SK-N-SH (cell line): ENCODE measurements around the gene CAMKMT. TPM values are rescaled to one million over a fixed set of nuclear protein-coding genes. Genes with fewer than 3 reads are reported as not detected.

ENCODE experiments used
- CTCF ChIA-PET: fragments of 300-600, 350-600 bp; formaldehyde crosslinking; extraction: SDS; loops from one replicate; lab custom pipeline; 2021; lab: Yijun Ruan, JAX
- POLR2A ChIA-PET: fragments of 350-600 bp; sonication (Branson Sonifier 250); formaldehyde crosslinking; extraction: SDS; loops from one replicate; lab custom pipeline; 2020; ENCODE audit warnings: antibody characterized with exemption, inconsistent platforms; lab: Yijun Ruan, JAX
- DNase-seq: peaks from one replicate; pipeline ENCODE4 v3.0.0; 2012
- H2AFZ ChIP-seq: fragments of 200-600 bp; sonication (generic); 2 replicates; pipeline ENCODE4 v1.8.1; 2016; ENCODE audit warnings: antibody characterized with exemption, mild to moderate bottlenecking, low read depth
- H3F3A ChIP-seq: fragments of 200-600 bp; sonication (generic); replicated peaks from 2 replicates; pipeline ENCODE3; 2016; ENCODE audit warnings: antibody characterized with exemption, mild to moderate bottlenecking; ENCODE audit not compliant: insufficient read depth
- H3K27ac ChIP-seq, 2 experiments: fragments of 200-500 bp in 1 of 2; fragments of 200-600 bp in 1 of 2; sonication (Bioruptor generic) in 1 of 2; sonication (generic), shearing (Covaris generic) in 1 of 2; 2 replicates each; pipeline versions ENCODE4 v1.5.1 to v1.6.1; 2014 to 2016; ENCODE audit warnings: low read depth in 2 of 2, inconsistent platforms in 1 of 2, low read length in 1 of 2, mild to moderate bottlenecking in 1 of 2, mixed read lengths in 1 of 2
- H3K27me3 ChIP-seq: fragments of 200-600 bp; sonication (generic), shearing (Covaris generic); 2 replicates; pipeline ENCODE4 v1.6.1; 2016; ENCODE audit warnings: mixed run types; ENCODE audit not compliant: insufficient read depth
- H3K36me3 ChIP-seq, 2 experiments: fragments of 200-500 bp in 1 of 2; fragments of 200-600 bp in 1 of 2; sonication (Bioruptor generic) in 1 of 2; sonication (generic) in 1 of 2; replicated peaks in 1 of 2; 2 replicates each; pipeline versions ENCODE3 to v1.5.1; 2014 to 2016; ENCODE audit warnings: low read length in 1 of 2, mild to moderate bottlenecking in 1 of 2; ENCODE audit not compliant: insufficient read depth in 2 of 2, control insufficient read depth in 1 of 2
- H3K4me1 ChIP-seq, 2 experiments: fragments of 200-500 bp in 1 of 2; fragments of 200-600 bp in 1 of 2; sonication (Bioruptor generic) in 1 of 2; sonication (generic), shearing (Covaris generic) in 1 of 2; 2 replicates each; pipeline versions ENCODE4 v1.5.1 to v1.6.1; 2014 to 2016; ENCODE audit warnings: low read depth in 1 of 2, low read length in 1 of 2, mixed run types in 1 of 2; ENCODE audit not compliant: insufficient read depth in 2 of 2, control insufficient read depth in 1 of 2
- H3K4me2 ChIP-seq: fragments of 200-600 bp; sonication (generic), shearing (Covaris generic); 2 replicates; pipeline ENCODE4 v1.6.1; 2017; ENCODE audit warnings: mixed run types
- H3K4me3 ChIP-seq, 2 experiments: fragments of 200-500 bp in 1 of 2; fragments of 200-600 bp in 1 of 2; sonication (Bioruptor generic) in 1 of 2; sonication (generic), shearing (Covaris generic) in 1 of 2; 2 replicates each; pipeline versions ENCODE4 v1.5.1 to v1.8.1; 2014 to 2016; ENCODE audit warnings: low read depth in 2 of 2, inconsistent platforms in 1 of 2, low read length in 1 of 2, mild to moderate bottlenecking in 1 of 2, mixed read lengths in 1 of 2, moderate library complexity in 1 of 2
- H3K79me2 ChIP-seq: fragments of 200-600 bp; sonication (generic); 2 replicates; pipeline ENCODE4 v1.8.1; 2017; ENCODE audit warnings: mild to moderate bottlenecking; ENCODE audit not compliant: insufficient read depth
- H3K9ac ChIP-seq: fragments of 200-600 bp; sonication (generic); 2 replicates; pipeline ENCODE4 v1.6.1; 2017; ENCODE audit warnings: mixed run types
- H3K9me2 ChIP-seq: fragments of 200-600 bp; sonication (generic); 2 replicates; pipeline ENCODE4 v1.6.1; 2017; ENCODE audit warnings: mixed run types
- H3K9me3 ChIP-seq: fragments of 200-600 bp; sonication (generic); 2 replicates; pipeline ENCODE4 v1.6.1; 2017; ENCODE audit warnings: mixed run types, mild to moderate bottlenecking, moderate library complexity
- H4K20me1 ChIP-seq: fragments of 200-600 bp; sonication (generic); 2 replicates; pipeline ENCODE4 v1.6.1; 2017; ENCODE audit warnings: mild to moderate bottlenecking, mixed run types; ENCODE audit not compliant: insufficient read depth
- EP300 ChIP-seq, 2 experiments: IDR thresholded peaks; 2 replicates each; pipeline versions ENCODE4 v1.4.0 to v1.6.1; 2012; ENCODE audit warnings: borderline replicate concordance in 1 of 2, low read depth in 1 of 2, low read length in 1 of 2
- FOSL2 ChIP-seq: IDR thresholded peaks from 2 replicates; pipeline ENCODE4 v1.4.0; 2012; ENCODE audit warnings: low read depth, mild to moderate bottlenecking, moderate library complexity, borderline replicate concordance
- FOXM1 ChIP-seq: IDR thresholded peaks from 2 replicates; pipeline ENCODE4 v1.4.0; 2012; ENCODE audit warnings: low read depth, mild to moderate bottlenecking
- GATA2 ChIP-seq: sonication (generic); formaldehyde crosslinking; IDR thresholded peaks from 2 replicates; pipeline ENCODE4 v1.5.0; 2020; ENCODE audit warnings: mild to moderate bottlenecking, missing genetic modification reagents
- JUND ChIP-seq: IDR thresholded peaks from 2 replicates; pipeline ENCODE4 v1.4.0; 2012
- MXI1 ChIP-seq: IDR thresholded peaks from 2 replicates; pipeline ENCODE4 v1.6.1; 2012; ENCODE audit warnings: mild to moderate bottlenecking, low read depth, low read length, improper control_type of control experiment
- NFIC ChIP-seq: IDR thresholded peaks from 2 replicates; pipeline ENCODE4 v1.4.0; 2012; ENCODE audit warnings: borderline replicate concordance
- POLR2AphosphoS5 ChIP-seq: IDR thresholded peaks from 2 replicates; pipeline ENCODE4 v1.6.1; 2012; ENCODE audit warnings: low read depth, low read length
- RCOR1 ChIP-seq: fragments of 150-350 bp; IDR thresholded peaks from 2 replicates; pipeline ENCODE4 v1.6.1; 2017; ENCODE audit warnings: antibody characterized with exemption, low read length
- TEAD4 ChIP-seq: IDR thresholded peaks from 2 replicates; pipeline ENCODE4 v1.4.0; 2012; ENCODE audit warnings: mild to moderate bottlenecking, borderline replicate concordance; ENCODE audit not compliant: insufficient read depth
- WGBS: methylation state at CpG from one replicate; pipeline ENCODE4 v1.1.6; 2017; ENCODE audit warnings: low lambda C conversion rate; 5-methylcytosine and 5-hydroxymethylcytosine counted together
- polyA plus RNA-seq, 3 experiments: library from polyadenylated mRNA; depleted of rRNA; stranded (reverse); fragments of >200 nt; gene quantifications; 2 replicates each; pipeline ENCODE4 v1.2.3, GENCODE V29; 2012
- TF ChIP-seq, protein P1 (sequence below): IDR thresholded peaks from 2 replicates; pipeline ENCODE4 v1.6.1; 2012; ENCODE audit warnings: mild to moderate bottlenecking, low read depth, low read length, moderate library complexity
- TF ChIP-seq, protein P2 (sequence below): fragments of 150-350 bp; IDR thresholded peaks from 2 replicates; pipeline ENCODE4 v1.6.1; 2017; ENCODE audit warnings: antibody characterized with exemption, low read length, low read depth, borderline replicate concordance
- TF ChIP-seq, protein P3 (sequence below): fragments of 150-350 bp; IDR thresholded peaks from 2 replicates; pipeline ENCODE4 v1.6.1; 2016; ENCODE audit warnings: mild to moderate bottlenecking, low read depth, low read length

CAMKMT gene
- polyA plus RNA-seq, 1 of the 3 experiments (the other 2 are of a cell fraction) = 5.9 TPM

DNA sequence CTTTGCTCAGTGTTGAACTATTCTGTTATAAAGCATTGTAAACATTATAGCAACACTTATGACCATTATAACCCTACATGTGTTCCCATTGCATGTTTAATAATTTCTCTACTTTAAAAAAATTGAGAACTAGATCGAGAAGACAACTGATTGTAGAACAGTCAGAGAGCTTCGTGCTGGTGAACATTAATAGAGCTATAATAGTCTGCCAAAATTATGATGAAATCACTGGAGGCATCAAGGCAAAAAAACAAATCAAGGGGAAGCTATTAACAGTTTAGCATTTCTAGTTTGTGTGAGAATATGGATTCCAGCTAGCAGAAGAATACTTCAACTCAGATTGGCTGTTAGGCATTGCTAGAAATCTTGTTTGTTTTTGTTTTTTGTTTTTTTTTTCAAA, 284.2 kb downstream of the CAMKMT start (continued):
- TF ChIP-seq, protein P1, sequence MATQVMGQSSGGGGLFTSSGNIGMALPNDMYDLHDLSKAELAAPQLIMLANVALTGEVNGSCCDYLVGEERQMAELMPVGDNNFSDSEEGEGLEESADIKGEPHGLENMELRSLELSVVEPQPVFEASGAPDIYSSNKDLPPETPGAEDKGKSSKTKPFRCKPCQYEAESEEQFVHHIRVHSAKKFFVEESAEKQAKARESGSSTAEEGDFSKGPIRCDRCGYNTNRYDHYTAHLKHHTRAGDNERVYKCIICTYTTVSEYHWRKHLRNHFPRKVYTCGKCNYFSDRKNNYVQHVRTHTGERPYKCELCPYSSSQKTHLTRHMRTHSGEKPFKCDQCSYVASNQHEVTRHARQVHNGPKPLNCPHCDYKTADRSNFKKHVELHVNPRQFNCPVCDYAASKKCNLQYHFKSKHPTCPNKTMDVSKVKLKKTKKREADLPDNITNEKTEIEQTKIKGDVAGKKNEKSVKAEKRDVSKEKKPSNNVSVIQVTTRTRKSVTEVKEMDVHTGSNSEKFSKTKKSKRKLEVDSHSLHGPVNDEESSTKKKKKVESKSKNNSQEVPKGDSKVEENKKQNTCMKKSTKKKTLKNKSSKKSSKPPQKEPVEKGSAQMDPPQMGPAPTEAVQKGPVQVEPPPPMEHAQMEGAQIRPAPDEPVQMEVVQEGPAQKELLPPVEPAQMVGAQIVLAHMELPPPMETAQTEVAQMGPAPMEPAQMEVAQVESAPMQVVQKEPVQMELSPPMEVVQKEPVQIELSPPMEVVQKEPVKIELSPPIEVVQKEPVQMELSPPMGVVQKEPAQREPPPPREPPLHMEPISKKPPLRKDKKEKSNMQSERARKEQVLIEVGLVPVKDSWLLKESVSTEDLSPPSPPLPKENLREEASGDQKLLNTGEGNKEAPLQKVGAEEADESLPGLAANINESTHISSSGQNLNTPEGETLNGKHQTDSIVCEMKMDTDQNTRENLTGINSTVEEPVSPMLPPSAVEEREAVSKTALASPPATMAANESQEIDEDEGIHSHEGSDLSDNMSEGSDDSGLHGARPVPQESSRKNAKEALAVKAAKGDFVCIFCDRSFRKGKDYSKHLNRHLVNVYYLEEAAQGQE = no peak
- TF ChIP-seq, protein P2, sequence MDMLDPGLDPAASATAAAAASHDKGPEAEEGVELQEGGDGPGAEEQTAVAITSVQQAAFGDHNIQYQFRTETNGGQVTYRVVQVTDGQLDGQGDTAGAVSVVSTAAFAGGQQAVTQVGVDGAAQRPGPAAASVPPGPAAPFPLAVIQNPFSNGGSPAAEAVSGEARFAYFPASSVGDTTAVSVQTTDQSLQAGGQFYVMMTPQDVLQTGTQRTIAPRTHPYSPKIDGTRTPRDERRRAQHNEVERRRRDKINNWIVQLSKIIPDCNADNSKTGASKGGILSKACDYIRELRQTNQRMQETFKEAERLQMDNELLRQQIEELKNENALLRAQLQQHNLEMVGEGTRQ = no peak
- TF ChIP-seq EP300 (IDR thresholded peaks at IDR 0.05; ENCODE audit: borderline replicate concordance in 1 of 2, low read depth in 1 of 2, low read length in 1 of 2) (no peak), RCOR1 (no peak), FOSL2 (no peak)

DNA sequence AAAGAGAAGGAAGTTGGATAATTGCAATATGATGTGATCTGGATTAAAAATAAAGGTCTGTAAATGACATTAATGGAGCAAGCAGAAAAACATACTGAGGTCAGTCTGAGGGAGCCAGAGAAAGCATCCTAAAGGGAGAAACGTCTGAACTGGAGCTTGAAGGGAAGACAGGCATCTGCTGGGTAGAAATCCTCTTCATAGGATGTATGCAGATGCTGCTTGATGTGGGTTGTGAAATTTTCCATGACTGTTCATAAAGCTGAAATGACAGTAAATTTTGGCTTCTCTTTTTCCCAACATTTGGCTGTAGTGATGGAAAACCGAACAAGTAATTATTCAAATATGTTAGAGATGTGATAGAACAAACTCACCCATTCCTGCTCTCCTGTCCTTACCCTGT, 287.6 kb downstream of the CAMKMT start:
- H3K79me2 ChIP-seq = no peaks in the 10 kb centered on the region
- POLR2A ChIA-PET = no interaction called here
- H3K27me3 ChIP-seq = no peaks in the 10 kb centered on the region
- DNase-seq = no peak
- H3K36me3 ChIP-seq = no peaks in the 10 kb centered on the region
- H4K20me1 ChIP-seq = no peaks in the 10 kb centered on the region
- no peak overlapping the region for H3K4me2 ChIP-seq
- no peaks in the 10 kb centered on the region for H3K9me2 ChIP-seq
- peaks cover 0 to 8% of the 10 kb centered on the region in 2 experiments; a peak in 1 of 4 replicates for H3K4me1 ChIP-seq
- no peak overlapping the region for H2AFZ ChIP-seq
- no peak overlapping the region for H3K9ac ChIP-seq
- TF ChIP-seq MXI1 = no peak
- no peak for TF ChIP-seq FOXM1
- TF ChIP-seq NFIC = no peak
- no peak for TF ChIP-seq GATA2 (CRISPR knock-in tag)
- TF ChIP-seq POLR2AphosphoS5 = no peak
- no peak for TF ChIP-seq FOSL2
- no peak for TF ChIP-seq TEAD4
- no peak for TF ChIP-seq JUND
- TF ChIP-seq, protein P3, sequence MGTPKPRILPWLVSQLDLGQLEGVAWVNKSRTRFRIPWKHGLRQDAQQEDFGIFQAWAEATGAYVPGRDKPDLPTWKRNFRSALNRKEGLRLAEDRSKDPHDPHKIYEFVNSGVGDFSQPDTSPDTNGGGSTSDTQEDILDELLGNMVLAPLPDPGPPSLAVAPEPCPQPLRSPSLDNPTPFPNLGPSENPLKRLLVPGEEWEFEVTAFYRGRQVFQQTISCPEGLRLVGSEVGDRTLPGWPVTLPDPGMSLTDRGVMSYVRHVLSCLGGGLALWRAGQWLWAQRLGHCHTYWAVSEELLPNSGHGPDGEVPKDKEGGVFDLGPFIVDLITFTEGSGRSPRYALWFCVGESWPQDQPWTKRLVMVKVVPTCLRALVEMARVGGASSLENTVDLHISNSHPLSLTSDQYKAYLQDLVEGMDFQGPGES = no peak
- TF ChIP-seq, protein P2 = no peak
- TF ChIP-seq, all 33 proteins: peak for 0
- Histone ChIP-seq H3F3A (no peaks in the 10 kb centered on the region), H3K9me3 (no peaks in the 10 kb centered on the region), H3K4me3 (no peak overlapping the region), H3K27ac (peak overlapping the region in 1 of 2 experiments; percentile 12; a peak in 1 of 4 replicates)
- CTCF ChIA-PET = interaction anchor here (0.6 to 2.2 kb wide), 5 partner anchors 18 to 1240 kb away, joined by 3 to 6 read pairs (median 3); no protein-coding TSS in a partner anchor
- WGBS = 67% methylated on average over 2 of the region's 2 CpGs
